B cell (primary cell): ENCODE data around the gene ADGRL2. TPM values are rescaled to one million over a fixed set of nuclear protein-coding genes. Genes with fewer than 3 reads are reported as not detected.

Experiments
- ATAC-seq: fragments of 200-7000 bp; cut with Tn5 transposase; one replicate; pipeline ENCODE4 v1.10.0; 2021; ENCODE audit warnings: low read depth, mild to moderate bottlenecking, moderate number of reproducible peaks, moderate library complexity
- CTCF ChIA-PET: fragments of 350-600 bp; sonication (Branson Sonifier 250); formaldehyde crosslinking; loops from one replicate; lab custom pipeline; 2021; ENCODE audit warnings: antibody characterized with exemption, inconsistent platforms; lab: Charles Lee
- POLR2A ChIA-PET: fragments of 350-600 bp; sonication (Branson Sonifier 250); formaldehyde crosslinking; loops from one replicate; lab custom pipeline; 2021; ENCODE audit warnings: antibody characterized with exemption; lab: Charles Lee
- DNase-seq: peaks from one replicate; pipeline ENCODE4 v3.0.0; 2013
- H2AFZ ChIP-seq: 2 replicates; pipeline ENCODE4 v1.6.1; 2012; ENCODE audit warnings: mild to moderate bottlenecking, low read depth, low read length; ENCODE audit not compliant: insufficient read depth, poor library complexity, severe bottlenecking
- H3K27ac ChIP-seq, 2 donors: 1 replicate in 1 of 2; 2 replicates in 1 of 2; pipeline ENCODE4 v1.5.1; 2012 to 2013; ENCODE audit warnings: low read length in 2 of 2, mild to moderate bottlenecking in 2 of 2, moderate library complexity in 1 of 2
- H3K27me3 ChIP-seq, 4 experiments: fragments of 200-600 bp in 1 of 4; sonication (generic) in 1 of 4; replicated peaks in 1 of 4; 1 replicate in 2 of 4; 2 replicates in 2 of 4; pipeline versions ENCODE4 v1.6.1 to v1.7.0; 2013 to 2016; ENCODE audit warnings: low read length in 3 of 4, mild to moderate bottlenecking in 2 of 4, mixed read lengths in 1 of 4, moderate library complexity in 1 of 4; ENCODE audit not compliant: insufficient read depth in 4 of 4, control insufficient read depth in 3 of 4; ENCODE audit errors: control extremely low read depth in 1 of 4
- H3K36me3 ChIP-seq, 2 experiments: replicated peaks in 1 of 2; 1 replicate in 1 of 2; 2 replicates in 1 of 2; pipeline versions ENCODE4 v1.6.1 to v1.7.1; 2013; ENCODE audit warnings: low read length in 1 of 2; ENCODE audit not compliant: insufficient read depth in 2 of 2, control insufficient read depth in 1 of 2; ENCODE audit errors: control extremely low read depth in 1 of 2, extremely low read depth in 1 of 2
- H3K4me1 ChIP-seq, 2 donors: fragments of 200-600 bp in 1 of 2; sonication (generic) in 1 of 2; 1 replicate in 1 of 2; 2 replicates in 1 of 2; pipeline versions ENCODE4 v1.5.1 to v1.6.1; 2013 to 2017; ENCODE audit warnings: low read length in 2 of 2; ENCODE audit not compliant: control insufficient read depth in 2 of 2, insufficient read depth in 2 of 2
- H3K4me2 ChIP-seq: replicated peaks from 2 replicates; pipeline ENCODE3; 2012; ENCODE audit warnings: mild to moderate bottlenecking, low read depth, low read length; ENCODE audit not compliant: poor library complexity, severe bottlenecking
- H3K4me3 ChIP-seq, 5 experiments: fragments of 200-600 bp in 1 of 5; sonication (generic) in 1 of 5; 1 replicate in 3 of 5; 2 replicates in 2 of 5; pipeline versions ENCODE4 v1.5.1 to v1.7.0; 2011 to 2016; ENCODE audit warnings: low read length in 4 of 5, mild to moderate bottlenecking in 4 of 5, low read depth in 2 of 5, control low read depth in 1 of 5, moderate library complexity in 1 of 5; ENCODE audit not compliant: insufficient read depth in 1 of 5; ENCODE audit errors: control extremely low read depth in 1 of 5, extremely low read depth in 1 of 5
- H3K79me2 ChIP-seq: fragments of 200-600 bp; sonication (generic); one replicate; pipeline ENCODE4 v1.6.0; 2016; ENCODE audit warnings: low read length; ENCODE audit not compliant: control insufficient read depth, insufficient read depth
- H3K9ac ChIP-seq: fragments of 200-600 bp; sonication (generic); 2 replicates; pipeline ENCODE4 v1.6.1; 2017; ENCODE audit warnings: mild to moderate bottlenecking, low read length, moderate library complexity
- H3K9me3 ChIP-seq, 3 donors: one replicate each; pipeline versions ENCODE4 v1.6.1 to v1.7.1; 2013; ENCODE audit warnings: low read length in 2 of 3; ENCODE audit not compliant: control insufficient read depth in 2 of 3, insufficient read depth in 1 of 3; ENCODE audit errors: control extremely low read depth in 1 of 3
- H4K20me1 ChIP-seq: 2 replicates; pipeline ENCODE4 v1.6.0; 2012; ENCODE audit warnings: mild to moderate bottlenecking, low read length; ENCODE audit not compliant: insufficient read depth, control insufficient read depth, poor library complexity, severe bottlenecking
- H3K27ac Mint-ChIP-seq: one replicate; pipeline ENCODE4 v1.8.0; 2021; ENCODE audit warnings: mixed read lengths
- H3K27me3 Mint-ChIP-seq: one replicate; pipeline ENCODE4 v1.8.0; 2021; ENCODE audit warnings: mixed read lengths
- H3K4me1 Mint-ChIP-seq: one replicate; pipeline ENCODE4 v1.8.0; 2021; ENCODE audit warnings: mixed read lengths
- H3K4me3 Mint-ChIP-seq: one replicate; pipeline ENCODE4 v1.8.0; 2021; ENCODE audit warnings: mixed read lengths
- H3K9me3 Mint-ChIP-seq: one replicate; pipeline ENCODE4 v1.8.0; 2022; ENCODE audit warnings: mixed read lengths; ENCODE audit not compliant: insufficient read depth
- CTCF ChIP-seq: fragments of 200-600 bp; IDR thresholded peaks from one replicate; pipeline ENCODE4 v1.8.0; 2022; ENCODE audit warnings: antibody characterized with exemption, mild to moderate bottlenecking
- EZH2 ChIP-seq: IDR thresholded peaks from 2 replicates; pipeline ENCODE4 v1.6.1; 2012; ENCODE audit warnings: borderline replicate concordance, low read depth, mild to moderate bottlenecking, moderate library complexity, low read length; ENCODE audit not compliant: insufficient read depth, poor library complexity, severe bottlenecking
- WGBS: methylation state at CpG from one replicate; pipeline ENCODE4 v1.1.5; 2013; ENCODE audit warnings: missing lambda C conversion rate; ENCODE audit not compliant: insufficient coverage; 5-methylcytosine and 5-hydroxymethylcytosine counted together
- intact Hi-C: fragments of 100-400 bp; cut with micrococcal nuclease; formaldehyde crosslinking; loops from one replicate; pipeline ENCODE4 v1.10.0; 2022
- polyA plus RNA-seq: library from polyadenylated mRNA; depleted of rRNA; stranded (reverse); fragments of >200 nt; gene quantifications from 2 replicates; pipeline ENCODE4 v1.2.3, GENCODE V29; 2012
- total RNA-seq, 2 donors: library from RNA; stranded (reverse); fragments of 120-200 nt in 1 of 2; gene quantifications; 1 replicate in 1 of 2; 2 replicates in 1 of 2; pipeline versions ENCODE4 v1.2.3 to v1.2.4, GENCODE V29; 2013 to 2022

ADGRL2 gene
- total and polyA plus RNA-seq, 2 donors (not counting 1 experiment from before 2014, with no cell fraction given) = not detected

GRCh38 chr1:81805537-81806431, 5.0 kb downstream of the ADGRL2 start:
- Histone ChIP-seq H3K27ac (no peak overlapping the region), H3K9me3 (peaks cover 0 to 4% (median 0%) of the 10 kb centered on the region in 3 donors), H4K20me1 (no peaks in the 10 kb centered on the region), H3K9ac (no peak overlapping the region), H3K36me3 (no peaks in the 10 kb centered on the region), H2AFZ (no peak overlapping the region), H3K4me1 (peaks cover 8 to 15% of the 10 kb centered on the region in 2 donors), H3K27me3 (peaks cover 0 to 18% (median 13%) of the 10 kb centered on the region in 4 experiments), H3K79me2 (no peaks in the 10 kb centered on the region), H3K4me2 (no peak overlapping the region), H3K4me3 (no peak overlapping the region)
- Mint-ChIP-seq H3K4me1 (peaks cover 4% of the 10 kb centered on the region), H3K27ac (no peak overlapping the region), H3K9me3 (no peaks in the 10 kb centered on the region), H3K27me3 (peaks cover 25% of the 10 kb centered on the region), H3K4me3 (no peak overlapping the region)
- ATAC-seq (no peak), DNase-seq (no peak)
- TF ChIP-seq CTCF = no peak
- TF ChIP-seq EZH2 = no peak
- intact Hi-C loops = no loop called here
- WGBS = no CpG with 5 or more reads among the region's 2 CpGs
- POLR2A ChIA-PET = no interaction called here
- CTCF ChIA-PET = no interaction called here

- no peaks in the 10 kb centered on the region for H3K79me2 ChIP-seq
- intact Hi-C loops = no loop called here
- no peaks in the 10 kb centered on the region for H4K20me1 ChIP-seq
- no peak overlapping the region for H3K4me2 ChIP-seq
- Mint-ChIP-seq H3K4me3 (no peak overlapping the region), H3K9me3 (no peaks in the 10 kb centered on the region), H3K27ac (no peak overlapping the region), H3K27me3 (peaks cover 22% of the 10 kb centered on the region), H3K4me1 (peaks cover 1% of the 10 kb centered on the region)
- ATAC-seq = no peak
- H2AFZ ChIP-seq = no peak overlapping the region
- peaks cover 0 to 18% (median 11%) of the 10 kb centered on the region in 4 experiments for H3K27me3 ChIP-seq
- no peak overlapping the region for H3K27ac ChIP-seq
- peaks cover 0 to 2% (median 0%) of the 10 kb centered on the region in 3 donors for H3K9me3 ChIP-seq
- H3K4me3 ChIP-seq = no peak overlapping the region
- H3K36me3 ChIP-seq = no peaks in the 10 kb centered on the region
- no peak for DNase-seq
- no CpG with 5 or more reads among the region's 2 CpGs for WGBS
- CTCF ChIA-PET = no interaction called here
- POLR2A ChIA-PET = no interaction called here
- TF ChIP-seq CTCF (no peak), EZH2 (no peak)
- peaks cover 5 to 10% of the 10 kb centered on the region in 2 donors for H3K4me1 ChIP-seq
- no peak overlapping the region for H3K9ac ChIP-seq
Measured at GRCh38 chr1:81806432-81806770, 5.7 kb downstream of the ADGRL2 start.
